ENCODE measurements around the gene TPM3. TPM values are rescaled to one million over a fixed set of nuclear protein-coding genes. Genes with fewer than 3 reads are reported as not detected.
A peak's percentile ranks its signal among the peaks of the same experiment; 100 is the strongest.
"Not testable (repeated sequence)": the region's sequence is repeated elsewhere in the genome, so short reads cannot be mapped to it uniquely, and the experiment has no call there.

Gene TPM3
- total RNA-seq, 1 donor from 2014 or later: 161 TPM

DNA sequence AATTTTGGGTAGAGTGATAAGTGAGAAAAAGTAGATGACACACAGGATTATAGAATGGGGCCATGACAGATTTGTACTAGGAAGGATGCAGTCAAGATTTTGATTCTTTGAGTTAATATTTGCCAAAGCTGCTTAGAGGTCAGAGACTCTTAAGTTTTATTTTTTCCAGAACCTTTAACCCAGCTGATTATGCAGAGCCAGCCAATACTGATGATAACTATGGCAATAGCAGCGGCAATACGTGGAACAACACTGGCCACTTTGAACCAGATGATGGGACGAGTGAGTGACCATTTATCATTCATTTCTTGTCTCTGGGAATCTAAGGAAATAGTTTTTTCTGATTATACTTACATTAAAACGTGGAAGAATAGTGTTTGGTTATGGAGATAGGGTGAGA lies 45.0 kb upstream of the TPM3 start:
- H3K4me1 ChIP-seq: peaks cover 10% of the 10 kb centered on the region
- H3K27me3 ChIP-seq (ENCODE audit: low read depth): no peaks in the 10 kb centered on the region
- H3K9me3 ChIP-seq (replicated peaks): no peaks in the 10 kb centered on the region
- peaks cover 97% of the 10 kb centered on the region for H3K36me3 ChIP-seq
- DNase-seq: no peak
- no peak overlapping the region for H3K27ac ChIP-seq (replicated peaks)
- TF ChIP-seq CTCF (IDR thresholded peaks at IDR 0.05; ENCODE audit: borderline replicate concordance): no peak
- H3K4me3 ChIP-seq: no peak overlapping the region
- intact Hi-C loops (cut with micrococcal nuclease): no loop called here

DNA sequence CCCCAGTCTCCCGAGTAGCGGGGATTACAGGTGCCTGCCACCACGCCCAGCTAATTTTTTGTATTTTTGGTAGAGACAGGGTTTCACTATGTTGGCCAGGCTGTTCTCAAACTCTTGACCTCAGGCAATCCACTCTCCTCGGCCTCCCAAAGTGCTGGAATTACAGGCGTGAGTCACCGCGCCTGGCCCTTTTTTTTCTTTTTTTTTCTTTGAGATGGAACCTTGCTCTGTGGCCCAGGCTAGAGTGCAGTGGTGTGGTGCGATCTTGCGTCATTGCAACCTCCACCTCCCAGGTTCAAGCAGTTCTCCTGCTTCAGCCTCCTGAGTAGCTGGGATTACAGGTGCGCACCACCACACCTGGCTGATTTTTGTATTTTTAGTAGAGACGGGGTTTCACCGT lies 41.2 kb upstream of the TPM3 start:
- H3K27me3 ChIP-seq (ENCODE audit: low read depth); intact Hi-C loops (cut with micrococcal nuclease): not testable (repeated sequence)

DNA sequence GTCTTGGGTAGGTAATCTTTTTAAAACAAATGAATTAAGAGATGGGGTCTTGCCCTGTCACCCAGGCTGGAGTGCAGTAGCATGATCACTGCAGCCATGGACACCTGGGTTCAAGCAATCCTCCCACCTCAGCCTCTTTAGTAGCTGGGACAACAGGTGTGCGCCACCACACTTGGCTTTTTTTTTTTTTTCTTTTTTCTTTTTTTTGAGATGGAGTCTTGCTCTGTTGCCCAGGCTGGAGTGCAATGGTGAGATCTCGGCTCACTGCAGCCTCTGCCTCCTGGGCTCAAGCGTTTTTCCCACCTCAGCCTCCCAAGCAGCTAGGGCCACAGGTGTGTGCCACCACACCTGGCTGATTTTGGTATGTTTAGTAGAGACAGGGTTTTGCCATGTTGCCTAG lies 39.2 kb upstream of the TPM3 start:
- H3K4me3 ChIP-seq; H3K27me3 ChIP-seq (ENCODE audit: low read depth); H3K27ac ChIP-seq (replicated peaks); intact Hi-C loops (cut with micrococcal nuclease); H3K9me3 ChIP-seq (replicated peaks); H3K4me1 ChIP-seq; DNase-seq: not testable (repeated sequence)
- H3K36me3 ChIP-seq: peaks cover 94% of the 10 kb centered on the region

More for the DNA sequence above, 41.2 kb upstream of the TPM3 start:
- not testable (repeated sequence) for H3K27ac ChIP-seq (replicated peaks); H3K4me1 ChIP-seq; H3K4me3 ChIP-seq; DNase-seq; H3K9me3 ChIP-seq (replicated peaks)
- peaks cover 94% of the 10 kb centered on the region for H3K36me3 ChIP-seq

DNA sequence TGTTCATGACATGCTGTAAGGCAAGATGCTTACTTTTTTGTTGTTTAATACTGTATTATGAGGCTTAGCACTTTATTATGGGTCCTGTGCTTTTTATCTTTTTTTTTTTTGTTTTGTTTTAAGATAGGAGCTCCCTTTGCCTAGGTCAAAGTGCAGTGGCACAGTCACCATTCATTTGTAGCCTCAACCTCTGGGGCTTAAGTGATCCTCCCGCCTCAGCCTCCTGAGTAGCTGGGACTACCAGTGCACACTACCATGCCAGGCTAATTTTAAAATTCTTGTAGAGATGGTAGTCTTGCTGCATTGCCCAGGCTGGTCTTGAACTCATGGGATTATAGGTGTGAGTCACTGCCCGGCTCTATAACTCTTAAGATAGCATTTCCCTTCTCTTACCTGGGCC lies 33.5 kb upstream of the TPM3 start:
- Histone ChIP-seq H3K9me3 (replicated peaks) (no peaks in the 10 kb centered on the region), H3K36me3 (peaks cover 53% of the 10 kb centered on the region), H3K4me1 (peaks cover 53% of the 10 kb centered on the region), H3K4me3 (no peak overlapping the region), H3K27me3 (ENCODE audit: low read depth) (no peaks in the 10 kb centered on the region), H3K27ac (replicated peaks) (no peak overlapping the region)
- TF ChIP-seq CTCF (IDR thresholded peaks at IDR 0.05; ENCODE audit: borderline replicate concordance): no peak
- intact Hi-C loops (cut with micrococcal nuclease): no loop called here
- no peak for DNase-seq

DNA sequence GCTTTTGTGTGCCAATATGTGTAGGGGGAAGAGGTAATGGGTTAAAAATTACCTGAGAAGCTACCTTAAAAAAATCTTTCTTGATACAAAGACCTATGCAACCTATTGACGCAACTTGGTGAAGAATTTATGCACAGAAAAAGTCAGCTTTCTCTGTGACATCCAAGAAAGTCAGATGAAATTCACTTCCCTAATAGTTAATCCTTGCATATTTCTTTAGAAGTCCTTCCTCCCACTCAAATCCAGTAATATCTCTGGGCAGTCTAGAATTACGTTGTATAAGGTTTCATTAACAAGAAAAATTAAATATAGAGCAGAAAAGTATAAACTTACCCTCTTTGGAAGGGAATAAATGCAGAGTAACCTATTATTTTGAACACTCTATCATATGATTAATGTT lies 31.7 kb upstream of the TPM3 start:
- no peaks in the 10 kb centered on the region for H3K27me3 ChIP-seq (ENCODE audit: low read depth)
- H3K4me3 ChIP-seq: no peak overlapping the region
- no peak for TF ChIP-seq CTCF (IDR thresholded peaks at IDR 0.05; ENCODE audit: borderline replicate concordance)
- no peaks in the 10 kb centered on the region for H3K9me3 ChIP-seq (replicated peaks)
- no peak for DNase-seq
- H3K36me3 ChIP-seq: peaks cover 40% of the 10 kb centered on the region
- intact Hi-C loops (cut with micrococcal nuclease): no loop called here
- H3K27ac ChIP-seq (replicated peaks): peak overlapping the region; percentile 27
- peaks cover 70% of the 10 kb centered on the region for H3K4me1 ChIP-seq

- H3K9me3 ChIP-seq (replicated peaks): no peaks in the 10 kb centered on the region
- H3K4me1 ChIP-seq: peaks cover 77% of the 10 kb centered on the region
- H3K27me3 ChIP-seq (ENCODE audit: low read depth): no peaks in the 10 kb centered on the region
- H3K27ac ChIP-seq (replicated peaks): peak overlapping the region; percentile 2
- H3K36me3 ChIP-seq: peaks cover 40% of the 10 kb centered on the region
- TF ChIP-seq CTCF (IDR thresholded peaks at IDR 0.05; ENCODE audit: borderline replicate concordance): no peak
- DNase-seq: no peak
- intact Hi-C loops (cut with micrococcal nuclease): no loop called here
- H3K4me3 ChIP-seq: peak overlapping the region; percentile 87
These were observed 31.0 kb upstream of the TPM3 start for GRCh38 chr1:154222918-154223317.

GRCh38 chr1:154222518-154222917 lies 30.6 kb upstream of the TPM3 start:
- peaks cover 81% of the 10 kb centered on the region for H3K4me1 ChIP-seq
- no peak for TF ChIP-seq CTCF (IDR thresholded peaks at IDR 0.05; ENCODE audit: borderline replicate concordance)
- intact Hi-C loops (cut with micrococcal nuclease): no loop called here

More at GRCh38 chr1:154222518-154222917, 30.6 kb upstream of the TPM3 start:
- Histone ChIP-seq H3K4me3 (peak overlapping the region; percentile 87), H3K27ac (replicated peaks) (peak overlapping the region; percentile 98), H3K27me3 (ENCODE audit: low read depth) (no peaks in the 10 kb centered on the region), H3K36me3 (peaks cover 40% of the 10 kb centered on the region), H3K9me3 (replicated peaks) (no peaks in the 10 kb centered on the region)
- DNase-seq: no peak
